WTC11 (cell line): ENCODE results near the gene PSMA1. TPM values are rescaled to one million over a fixed set of nuclear protein-coding genes. Genes with fewer than 3 reads are reported as not detected.

Experiments
- ATAC-seq: fragments of 200-7000 bp; cut with Tn5 transposase; 2 replicates; pipeline ENCODE4 v1.10.0; 2021; ENCODE audit warnings: mild to moderate bottlenecking, moderate library complexity
- CTCF ChIA-PET: fragments of 300-600 bp; sonication (Branson Sonifier 250); formaldehyde crosslinking; loops from one replicate; lab custom pipeline; 2021; ENCODE audit warnings: antibody characterized with exemption; lab: Charles Lee
- POLR2A ChIA-PET: fragments of 350-600 bp; sonication (Branson Sonifier 250); formaldehyde crosslinking; loops from one replicate; lab custom pipeline; 2021; ENCODE audit warnings: antibody characterized with exemption; lab: Charles Lee
- DNase-seq: peaks from one replicate; pipeline ENCODE4 v3.0.0; 2021; ENCODE audit warnings: low spot score
- H3K27ac Mint-ChIP-seq: 2 replicates; pipeline ENCODE4 v1.8.0; 2021; ENCODE audit warnings: mixed read lengths
- H3K27me3 Mint-ChIP-seq: 2 replicates; pipeline ENCODE4 v1.8.0; 2021; ENCODE audit warnings: low read depth, mild to moderate bottlenecking, moderate library complexity, mixed read lengths
- H3K36me3 Mint-ChIP-seq: 2 replicates; pipeline ENCODE4 v1.8.0; 2021; ENCODE audit warnings: mixed read lengths
- H3K4me1 Mint-ChIP-seq: 2 replicates; pipeline ENCODE4 v1.8.0; 2022; ENCODE audit warnings: mixed read lengths
- H3K4me3 Mint-ChIP-seq: 2 replicates; pipeline ENCODE4 v1.8.0; 2021; ENCODE audit warnings: mild to moderate bottlenecking, moderate library complexity, mixed read lengths
- H3K9me3 Mint-ChIP-seq: 2 replicates; pipeline ENCODE4 v1.8.0; 2021; ENCODE audit warnings: mixed read lengths
- CREM ChIP-seq: sonication (generic); formaldehyde crosslinking; IDR thresholded peaks from 2 replicates; pipeline ENCODE4 v1.8.1; 2022; ENCODE audit warnings: mild to moderate bottlenecking, missing genetic modification reagents, moderate library complexity
- ELF4 ChIP-seq: sonication (generic); formaldehyde crosslinking; IDR thresholded peaks from 2 replicates; pipeline ENCODE4 v1.8.1; 2022; ENCODE audit warnings: low read depth, mild to moderate bottlenecking, moderate library complexity, missing genetic modification reagents
- EMX1 ChIP-seq: fragments of 250-450 bp; sonication (Bioruptor Pico); IDR thresholded peaks from 2 replicates; pipeline ENCODE4 v1.8.0; 2021; ENCODE audit warnings: mild to moderate bottlenecking
- FOXK1 ChIP-seq: sonication (generic); formaldehyde crosslinking; IDR thresholded peaks from 2 replicates; pipeline ENCODE4 v1.8.0; 2022; ENCODE audit warnings: mild to moderate bottlenecking, moderate library complexity, missing genetic modification reagents
- GABPB1 ChIP-seq: sonication (generic); formaldehyde crosslinking; IDR thresholded peaks from 2 replicates; pipeline ENCODE4 v1.8.1; 2023; ENCODE audit warnings: mild to moderate bottlenecking, missing genetic modification reagents
- GRHL2 ChIP-seq: fragments of 250-450 bp; sonication (Bioruptor Pico); IDR thresholded peaks from 2 replicates; pipeline ENCODE4 v1.8.0; 2022; ENCODE audit warnings: mild to moderate bottlenecking, moderate library complexity; ENCODE audit not compliant: insufficient replicate concordance, severe bottlenecking
- PRRX2 ChIP-seq: fragments of 250-450 bp; sonication (Bioruptor Pico); IDR thresholded peaks from 2 replicates; pipeline ENCODE4 v1.8.0; 2021; ENCODE audit warnings: mild to moderate bottlenecking
- SP1 ChIP-seq: sonication (generic); formaldehyde crosslinking; conservative IDR thresholded peaks from 2 replicates; pipeline ENCODE4 v1.8.1; 2022; ENCODE audit warnings: missing genetic modification reagents
- TEAD1 ChIP-seq: sonication (generic); formaldehyde crosslinking; IDR thresholded peaks from 2 replicates; pipeline ENCODE4 v1.8.0; 2022; ENCODE audit warnings: mild to moderate bottlenecking, missing genetic modification reagents
- TP53 ChIP-seq: sonication (generic); formaldehyde crosslinking; IDR thresholded peaks from 2 replicates; pipeline ENCODE4 v1.8.1; 2023; ENCODE audit warnings: mild to moderate bottlenecking, missing genetic modification reagents
- ZNF396 ChIP-seq: fragments of 250-450 bp; sonication (Bioruptor Pico); IDR thresholded peaks from 2 replicates; pipeline ENCODE4 v1.8.0; 2021; ENCODE audit warnings: mild to moderate bottlenecking, moderate library complexity, borderline replicate concordance
- total RNA-seq: library from RNA; stranded (reverse); gene quantifications from 3 replicates; pipeline ENCODE4 v1.2.3, GENCODE V29; 2021
- TF ChIP-seq, protein P1 (sequence below): fragments of 250-450 bp; sonication (Bioruptor Pico); IDR thresholded peaks from 2 replicates; pipeline ENCODE4 v1.9.0; 2021; ENCODE audit warnings: mild to moderate bottlenecking, borderline replicate concordance
- TF ChIP-seq, protein P2 (sequence below): sonication (generic); formaldehyde crosslinking; IDR thresholded peaks from 2 replicates; pipeline ENCODE4 v1.8.1; 2023; ENCODE audit warnings: mild to moderate bottlenecking, missing genetic modification reagents, moderate library complexity
- TF ChIP-seq, protein P3 (sequence below): sonication (generic); formaldehyde crosslinking; IDR thresholded peaks from 2 replicates; pipeline ENCODE4 v1.8.1; 2023; ENCODE audit warnings: mild to moderate bottlenecking, missing genetic modification reagents, borderline replicate concordance
- TF ChIP-seq, protein P4 (sequence below): fragments of 250-450 bp; sonication (Bioruptor Pico); IDR thresholded peaks from 2 replicates; pipeline ENCODE4 v2.1.2; 2022; ENCODE audit warnings: mild to moderate bottlenecking, moderate library complexity
- TF ChIP-seq, protein P5 (sequence below): sonication (generic); formaldehyde crosslinking; IDR thresholded peaks from 2 replicates; pipeline ENCODE4 v1.8.0; 2022; ENCODE audit warnings: missing genetic modification reagents
- TF ChIP-seq, protein P6 (sequence below): fragments of 250-450 bp; sonication (Bioruptor Pico); IDR thresholded peaks from 2 replicates; pipeline ENCODE4 v1.9.0; 2021; ENCODE audit warnings: moderate library complexity, mild to moderate bottlenecking, inconsistent platforms, borderline replicate concordance

The PSMA1 gene
- total RNA-seq, 1 experiment from 2014 or later, result 139 TPM

DNA sequence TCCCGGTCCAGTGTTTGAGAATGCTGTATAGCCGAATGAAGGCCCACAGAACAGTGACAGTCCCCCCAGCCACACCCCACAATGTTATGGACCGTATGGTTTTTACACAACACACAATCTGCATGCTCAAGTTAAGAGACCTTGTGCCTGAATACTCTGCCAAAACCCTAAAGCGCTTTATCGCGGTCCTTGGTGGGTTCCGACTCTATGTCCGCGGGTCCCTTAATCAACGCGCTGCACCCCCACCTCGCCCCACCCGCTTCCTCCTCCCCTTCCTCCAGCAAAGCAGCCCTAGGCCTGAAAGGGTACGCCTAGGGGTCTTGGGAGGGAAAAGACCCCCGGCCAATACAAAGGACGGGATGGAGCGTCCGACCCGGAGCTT is 21.0 kb downstream of the PSMA1 start (continued):
- TF ChIP-seq, protein P1, sequence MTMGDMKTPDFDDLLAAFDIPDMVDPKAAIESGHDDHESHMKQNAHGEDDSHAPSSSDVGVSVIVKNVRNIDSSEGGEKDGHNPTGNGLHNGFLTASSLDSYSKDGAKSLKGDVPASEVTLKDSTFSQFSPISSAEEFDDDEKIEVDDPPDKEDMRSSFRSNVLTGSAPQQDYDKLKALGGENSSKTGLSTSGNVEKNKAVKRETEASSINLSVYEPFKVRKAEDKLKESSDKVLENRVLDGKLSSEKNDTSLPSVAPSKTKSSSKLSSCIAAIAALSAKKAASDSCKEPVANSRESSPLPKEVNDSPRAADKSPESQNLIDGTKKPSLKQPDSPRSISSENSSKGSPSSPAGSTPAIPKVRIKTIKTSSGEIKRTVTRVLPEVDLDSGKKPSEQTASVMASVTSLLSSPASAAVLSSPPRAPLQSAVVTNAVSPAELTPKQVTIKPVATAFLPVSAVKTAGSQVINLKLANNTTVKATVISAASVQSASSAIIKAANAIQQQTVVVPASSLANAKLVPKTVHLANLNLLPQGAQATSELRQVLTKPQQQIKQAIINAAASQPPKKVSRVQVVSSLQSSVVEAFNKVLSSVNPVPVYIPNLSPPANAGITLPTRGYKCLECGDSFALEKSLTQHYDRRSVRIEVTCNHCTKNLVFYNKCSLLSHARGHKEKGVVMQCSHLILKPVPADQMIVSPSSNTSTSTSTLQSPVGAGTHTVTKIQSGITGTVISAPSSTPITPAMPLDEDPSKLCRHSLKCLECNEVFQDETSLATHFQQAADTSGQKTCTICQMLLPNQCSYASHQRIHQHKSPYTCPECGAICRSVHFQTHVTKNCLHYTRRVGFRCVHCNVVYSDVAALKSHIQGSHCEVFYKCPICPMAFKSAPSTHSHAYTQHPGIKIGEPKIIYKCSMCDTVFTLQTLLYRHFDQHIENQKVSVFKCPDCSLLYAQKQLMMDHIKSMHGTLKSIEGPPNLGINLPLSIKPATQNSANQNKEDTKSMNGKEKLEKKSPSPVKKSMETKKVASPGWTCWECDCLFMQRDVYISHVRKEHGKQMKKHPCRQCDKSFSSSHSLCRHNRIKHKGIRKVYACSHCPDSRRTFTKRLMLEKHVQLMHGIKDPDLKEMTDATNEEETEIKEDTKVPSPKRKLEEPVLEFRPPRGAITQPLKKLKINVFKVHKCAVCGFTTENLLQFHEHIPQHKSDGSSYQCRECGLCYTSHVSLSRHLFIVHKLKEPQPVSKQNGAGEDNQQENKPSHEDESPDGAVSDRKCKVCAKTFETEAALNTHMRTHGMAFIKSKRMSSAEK (CRISPR knock-in tag), result no peak
- TF ChIP-seq ZNF396 (CRISPR knock-in tag), result no peak
- TF ChIP-seq, all 79 proteins: peak for 0

DNA sequence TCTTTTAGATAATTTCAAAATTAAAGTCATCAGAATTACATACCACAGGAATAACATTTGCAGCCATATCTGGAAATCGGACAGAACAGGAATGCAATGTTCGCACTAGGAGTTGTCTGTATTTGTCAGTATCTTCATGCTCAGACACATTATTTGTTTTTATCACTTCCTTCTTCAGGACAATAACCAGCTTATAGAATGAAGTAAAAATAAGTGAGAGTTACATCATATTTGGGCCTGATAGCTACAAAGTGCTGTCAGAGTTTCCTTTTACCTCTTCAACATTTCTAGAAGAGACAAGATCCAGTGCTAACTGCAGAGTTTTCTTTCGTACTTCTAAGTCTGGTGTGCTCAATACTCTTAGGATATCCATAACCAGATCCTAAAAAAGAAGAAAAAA is 39.5 kb downstream of the PSMA1 start:
- TF ChIP-seq EMX1 (no peak), GABPB1 (peak; percentile 71)
- TF ChIP-seq, protein P2, sequence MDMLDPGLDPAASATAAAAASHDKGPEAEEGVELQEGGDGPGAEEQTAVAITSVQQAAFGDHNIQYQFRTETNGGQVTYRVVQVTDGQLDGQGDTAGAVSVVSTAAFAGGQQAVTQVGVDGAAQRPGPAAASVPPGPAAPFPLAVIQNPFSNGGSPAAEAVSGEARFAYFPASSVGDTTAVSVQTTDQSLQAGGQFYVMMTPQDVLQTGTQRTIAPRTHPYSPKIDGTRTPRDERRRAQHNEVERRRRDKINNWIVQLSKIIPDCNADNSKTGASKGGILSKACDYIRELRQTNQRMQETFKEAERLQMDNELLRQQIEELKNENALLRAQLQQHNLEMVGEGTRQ (CRISPR knock-in tag), result no peak
- Mint-ChIP-seq H3K4me3 (no peak overlapping the region), H3K9me3 (no peaks in the 10 kb centered on the region), H3K4me1 (no peaks in the 10 kb centered on the region), H3K27me3 (no peaks in the 10 kb centered on the region), H3K27ac (no peak overlapping the region), H3K36me3 (peaks cover 69% of the 10 kb centered on the region)
- no peak for ATAC-seq
- CTCF ChIA-PET, result interaction anchor here (0.7 kb wide), 1 partner anchor 26 kb away, joined by 3 read pairs; no protein-coding TSS in a partner anchor
- POLR2A ChIA-PET, result no interaction called here
- DNase-seq, result no peak

DNA sequence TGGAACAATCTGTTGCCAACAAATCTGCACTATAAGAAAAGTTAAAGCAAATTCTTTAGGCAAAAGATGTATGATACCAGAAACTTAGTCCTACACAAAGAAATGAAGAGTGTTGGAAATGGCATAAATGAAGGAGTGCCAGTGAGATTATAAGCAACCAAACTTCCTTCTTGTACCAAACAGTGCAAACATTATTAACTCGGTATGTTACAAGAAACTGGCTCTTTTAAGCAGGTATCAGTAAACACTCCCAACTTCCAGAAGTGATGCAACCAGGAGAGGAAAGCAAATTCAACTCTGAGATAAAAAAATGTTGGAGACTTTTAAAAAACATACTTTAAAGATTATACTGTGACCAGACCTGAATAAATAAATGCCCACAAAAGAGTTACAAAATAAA is 49.1 kb downstream of the PSMA1 start:
- POLR2A ChIA-PET, result no interaction called here
- Mint-ChIP-seq H3K27ac (no peak overlapping the region), H3K9me3 (no peaks in the 10 kb centered on the region), H3K4me1 (no peaks in the 10 kb centered on the region), H3K36me3 (peaks cover 81% of the 10 kb centered on the region), H3K27me3 (no peaks in the 10 kb centered on the region), H3K4me3 (no peak overlapping the region)
- DNase-seq (no peak), ATAC-seq (no peak)
- CTCF ChIA-PET, result interaction anchor here (1.2 kb wide), 1 partner anchor 16 kb away, joined by 3 read pairs; no protein-coding TSS in a partner anchor
- TF ChIP-seq FOXK1 (CRISPR knock-in tag) (no peak), GRHL2 (CRISPR knock-in tag) (no peak), SP1 (CRISPR knock-in tag) (no peak), PRRX2 (CRISPR knock-in tag) (no peak), TEAD1 (CRISPR knock-in tag) (no peak), GABPB1 (no peak), CREM (CRISPR knock-in tag) (no peak), EMX1 (no peak), TP53 (no peak), ELF4 (CRISPR knock-in tag) (no peak)
- TF ChIP-seq, protein P3, sequence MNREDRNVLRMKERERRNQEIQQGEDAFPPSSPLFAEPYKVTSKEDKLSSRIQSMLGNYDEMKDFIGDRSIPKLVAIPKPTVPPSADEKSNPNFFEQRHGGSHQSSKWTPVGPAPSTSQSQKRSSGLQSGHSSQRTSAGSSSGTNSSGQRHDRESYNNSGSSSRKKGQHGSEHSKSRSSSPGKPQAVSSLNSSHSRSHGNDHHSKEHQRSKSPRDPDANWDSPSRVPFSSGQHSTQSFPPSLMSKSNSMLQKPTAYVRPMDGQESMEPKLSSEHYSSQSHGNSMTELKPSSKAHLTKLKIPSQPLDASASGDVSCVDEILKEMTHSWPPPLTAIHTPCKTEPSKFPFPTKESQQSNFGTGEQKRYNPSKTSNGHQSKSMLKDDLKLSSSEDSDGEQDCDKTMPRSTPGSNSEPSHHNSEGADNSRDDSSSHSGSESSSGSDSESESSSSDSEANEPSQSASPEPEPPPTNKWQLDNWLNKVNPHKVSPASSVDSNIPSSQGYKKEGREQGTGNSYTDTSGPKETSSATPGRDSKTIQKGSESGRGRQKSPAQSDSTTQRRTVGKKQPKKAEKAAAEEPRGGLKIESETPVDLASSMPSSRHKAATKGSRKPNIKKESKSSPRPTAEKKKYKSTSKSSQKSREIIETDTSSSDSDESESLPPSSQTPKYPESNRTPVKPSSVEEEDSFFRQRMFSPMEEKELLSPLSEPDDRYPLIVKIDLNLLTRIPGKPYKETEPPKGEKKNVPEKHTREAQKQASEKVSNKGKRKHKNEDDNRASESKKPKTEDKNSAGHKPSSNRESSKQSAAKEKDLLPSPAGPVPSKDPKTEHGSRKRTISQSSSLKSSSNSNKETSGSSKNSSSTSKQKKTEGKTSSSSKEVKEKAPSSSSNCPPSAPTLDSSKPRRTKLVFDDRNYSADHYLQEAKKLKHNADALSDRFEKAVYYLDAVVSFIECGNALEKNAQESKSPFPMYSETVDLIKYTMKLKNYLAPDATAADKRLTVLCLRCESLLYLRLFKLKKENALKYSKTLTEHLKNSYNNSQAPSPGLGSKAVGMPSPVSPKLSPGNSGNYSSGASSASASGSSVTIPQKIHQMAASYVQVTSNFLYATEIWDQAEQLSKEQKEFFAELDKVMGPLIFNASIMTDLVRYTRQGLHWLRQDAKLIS (CRISPR knock-in tag), result no peak
- TF ChIP-seq, protein P4, sequence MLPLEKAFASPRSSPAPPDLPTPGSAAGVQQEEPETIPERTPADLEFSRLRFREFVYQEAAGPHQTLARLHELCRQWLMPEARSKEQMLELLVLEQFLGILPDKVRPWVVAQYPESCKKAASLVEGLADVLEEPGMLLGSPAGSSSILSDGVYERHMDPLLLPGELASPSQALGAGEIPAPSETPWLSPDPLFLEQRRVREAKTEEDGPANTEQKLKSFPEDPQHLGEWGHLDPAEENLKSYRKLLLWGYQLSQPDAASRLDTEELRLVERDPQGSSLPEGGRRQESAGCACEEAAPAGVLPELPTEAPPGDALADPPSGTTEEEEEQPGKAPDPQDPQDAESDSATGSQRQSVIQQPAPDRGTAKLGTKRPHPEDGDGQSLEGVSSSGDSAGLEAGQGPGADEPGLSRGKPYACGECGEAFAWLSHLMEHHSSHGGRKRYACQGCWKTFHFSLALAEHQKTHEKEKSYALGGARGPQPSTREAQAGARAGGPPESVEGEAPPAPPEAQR (CRISPR knock-in tag), result no peak
- TF ChIP-seq, protein P5, sequence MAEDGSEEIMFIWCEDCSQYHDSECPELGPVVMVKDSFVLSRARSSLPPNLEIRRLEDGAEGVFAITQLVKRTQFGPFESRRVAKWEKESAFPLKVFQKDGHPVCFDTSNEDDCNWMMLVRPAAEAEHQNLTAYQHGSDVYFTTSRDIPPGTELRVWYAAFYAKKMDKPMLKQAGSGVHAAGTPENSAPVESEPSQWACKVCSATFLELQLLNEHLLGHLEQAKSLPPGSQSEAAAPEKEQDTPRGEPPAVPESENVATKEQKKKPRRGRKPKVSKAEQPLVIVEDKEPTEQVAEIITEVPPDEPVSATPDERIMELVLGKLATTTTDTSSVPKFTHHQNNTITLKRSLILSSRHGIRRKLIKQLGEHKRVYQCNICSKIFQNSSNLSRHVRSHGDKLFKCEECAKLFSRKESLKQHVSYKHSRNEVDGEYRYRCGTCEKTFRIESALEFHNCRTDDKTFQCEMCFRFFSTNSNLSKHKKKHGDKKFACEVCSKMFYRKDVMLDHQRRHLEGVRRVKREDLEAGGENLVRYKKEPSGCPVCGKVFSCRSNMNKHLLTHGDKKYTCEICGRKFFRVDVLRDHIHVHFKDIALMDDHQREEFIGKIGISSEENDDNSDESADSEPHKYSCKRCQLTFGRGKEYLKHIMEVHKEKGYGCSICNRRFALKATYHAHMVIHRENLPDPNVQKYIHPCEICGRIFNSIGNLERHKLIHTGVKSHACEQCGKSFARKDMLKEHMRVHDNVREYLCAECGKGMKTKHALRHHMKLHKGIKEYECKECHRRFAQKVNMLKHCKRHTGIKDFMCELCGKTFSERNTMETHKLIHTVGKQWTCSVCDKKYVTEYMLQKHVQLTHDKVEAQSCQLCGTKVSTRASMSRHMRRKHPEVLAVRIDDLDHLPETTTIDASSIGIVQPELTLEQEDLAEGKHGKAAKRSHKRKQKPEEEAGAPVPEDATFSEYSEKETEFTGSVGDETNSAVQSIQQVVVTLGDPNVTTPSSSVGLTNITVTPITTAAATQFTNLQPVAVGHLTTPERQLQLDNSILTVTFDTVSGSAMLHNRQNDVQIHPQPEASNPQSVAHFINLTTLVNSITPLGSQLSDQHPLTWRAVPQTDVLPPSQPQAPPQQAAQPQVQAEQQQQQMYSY (CRISPR knock-in tag), result no peak
- TF ChIP-seq, protein P6, sequence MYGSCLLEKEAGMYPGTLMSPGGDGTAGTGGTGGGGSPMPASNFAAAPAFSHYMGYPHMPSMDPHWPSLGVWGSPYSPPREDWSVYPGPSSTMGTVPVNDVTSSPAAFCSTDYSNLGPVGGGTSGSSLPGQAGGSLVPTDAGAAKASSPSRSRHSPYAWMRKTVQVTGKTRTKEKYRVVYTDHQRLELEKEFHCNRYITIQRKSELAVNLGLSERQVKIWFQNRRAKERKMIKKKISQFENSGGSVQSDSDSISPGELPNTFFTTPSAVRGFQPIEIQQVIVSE (CRISPR knock-in tag), result no peak
